Lower lobe of right lung (tissue), 2 donors: ENCODE results near the gene SLC6A1. TPM values are rescaled to one million over a fixed set of nuclear protein-coding genes. Genes with fewer than 3 reads are reported as not detected.
"Not testable (repeated sequence)": the region's sequence is repeated elsewhere in the genome, so short reads cannot be mapped to it uniquely, and the experiment has no call there.

Source experiments
- ATAC-seq, 2 donors: fragments of 200-7000 bp; cut with Tn5 transposase; one replicate each; pipeline ENCODE4 v1.9.1; 2020 to 2022; ENCODE audit warnings: mild to moderate bottlenecking in 2 of 2, moderate library complexity in 2 of 2
- DNase-seq: peaks from one replicate; pipeline ENCODE4 v3.0.0-alpha.2; 2020
- H3K27ac ChIP-seq: fragments of 200-600 bp; one replicate; pipeline ENCODE4 v1.8.0; 2022
- H3K27me3 ChIP-seq: fragments of 200-600 bp; one replicate; pipeline ENCODE4 v1.8.0; 2022; ENCODE audit warnings: low read depth
- H3K36me3 ChIP-seq: fragments of 200-600 bp; one replicate; pipeline ENCODE4 v1.8.0; 2022; ENCODE audit warnings: mild to moderate bottlenecking
- H3K4me1 ChIP-seq: fragments of 200-600 bp; one replicate; pipeline ENCODE4 v1.8.0; 2022
- H3K4me3 ChIP-seq: fragments of 200-600 bp; one replicate; pipeline ENCODE4 v1.8.0; 2022; ENCODE audit warnings: mild to moderate bottlenecking
- H3K9me3 ChIP-seq: fragments of 200-600 bp; one replicate; pipeline ENCODE4 v1.8.0; 2022
- intact Hi-C: fragments of 100-400 bp; cut with DNase I; formaldehyde crosslinking; loops from one replicate; pipeline ENCODE4 v1.11.0; 2022
- total RNA-seq: library from RNA; stranded (reverse); fragmentation: NEBNext Ultra II Directional; extraction: Animal tissue kit (Norgen Biotek cat#: 25700); gene quantifications from one replicate; pipeline ENCODE4 v1.2.1, GENCODE V29; 2021
- TF ChIP-seq, protein P1 (sequence below): fragments of 200-600 bp; IDR thresholded peaks from one replicate; pipeline ENCODE4 v1.8.0; 2022; ENCODE audit warnings: antibody characterized with exemption, mild to moderate bottlenecking
- donor health status: DM: no; HTN: yes; CAD: no; lungs with severe emphysema.

The SLC6A1 gene
- total RNA-seq, 1 donor from 2014 or later = 1.8 TPM

DNA sequence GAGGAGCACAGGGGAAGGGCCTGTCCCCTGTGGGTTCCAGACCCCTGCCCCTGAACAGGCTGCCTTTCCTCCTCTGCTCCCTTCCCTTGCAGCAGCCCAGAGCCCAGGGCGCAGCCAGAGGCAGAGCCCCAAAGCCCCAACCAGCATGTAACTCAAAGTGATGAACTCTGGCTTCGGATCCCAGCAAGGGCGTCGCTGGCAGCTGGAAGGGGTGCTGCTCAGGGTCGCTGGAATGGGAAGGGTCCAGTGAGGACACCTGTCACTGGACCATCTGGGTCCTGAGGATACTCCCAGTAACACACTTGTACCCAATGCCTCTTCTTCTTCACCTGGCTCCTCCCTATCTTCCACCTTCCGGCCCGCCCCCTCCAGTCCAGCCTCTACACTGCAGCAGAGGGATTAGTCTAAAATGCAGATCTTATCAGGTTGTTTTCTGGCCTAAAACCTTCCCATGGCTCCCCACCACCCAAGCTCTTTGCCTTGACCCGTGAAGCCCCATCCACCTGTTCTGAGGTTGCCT is 64.0 kb downstream of the SLC6A1 start:
- DNase-seq = no peak
- no peak for ATAC-seq
- Histone ChIP-seq H3K4me1 (peaks cover 7% of the 10 kb centered on the region), H3K27me3 (peaks cover 21% of the 10 kb centered on the region), H3K36me3 (no peaks in the 10 kb centered on the region), H3K27ac (no peak overlapping the region), H3K9me3 (no peaks in the 10 kb centered on the region), H3K4me3 (no peak overlapping the region)
- TF ChIP-seq, protein P1, sequence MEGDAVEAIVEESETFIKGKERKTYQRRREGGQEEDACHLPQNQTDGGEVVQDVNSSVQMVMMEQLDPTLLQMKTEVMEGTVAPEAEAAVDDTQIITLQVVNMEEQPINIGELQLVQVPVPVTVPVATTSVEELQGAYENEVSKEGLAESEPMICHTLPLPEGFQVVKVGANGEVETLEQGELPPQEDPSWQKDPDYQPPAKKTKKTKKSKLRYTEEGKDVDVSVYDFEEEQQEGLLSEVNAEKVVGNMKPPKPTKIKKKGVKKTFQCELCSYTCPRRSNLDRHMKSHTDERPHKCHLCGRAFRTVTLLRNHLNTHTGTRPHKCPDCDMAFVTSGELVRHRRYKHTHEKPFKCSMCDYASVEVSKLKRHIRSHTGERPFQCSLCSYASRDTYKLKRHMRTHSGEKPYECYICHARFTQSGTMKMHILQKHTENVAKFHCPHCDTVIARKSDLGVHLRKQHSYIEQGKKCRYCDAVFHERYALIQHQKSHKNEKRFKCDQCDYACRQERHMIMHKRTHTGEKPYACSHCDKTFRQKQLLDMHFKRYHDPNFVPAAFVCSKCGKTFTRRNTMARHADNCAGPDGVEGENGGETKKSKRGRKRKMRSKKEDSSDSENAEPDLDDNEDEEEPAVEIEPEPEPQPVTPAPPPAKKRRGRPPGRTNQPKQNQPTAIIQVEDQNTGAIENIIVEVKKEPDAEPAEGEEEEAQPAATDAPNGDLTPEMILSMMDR = no peak
- intact Hi-C loops = loop anchor here (10.0 kb wide), 1 partner anchor 112 kb away; no protein-coding TSS in a partner anchor

DNA sequence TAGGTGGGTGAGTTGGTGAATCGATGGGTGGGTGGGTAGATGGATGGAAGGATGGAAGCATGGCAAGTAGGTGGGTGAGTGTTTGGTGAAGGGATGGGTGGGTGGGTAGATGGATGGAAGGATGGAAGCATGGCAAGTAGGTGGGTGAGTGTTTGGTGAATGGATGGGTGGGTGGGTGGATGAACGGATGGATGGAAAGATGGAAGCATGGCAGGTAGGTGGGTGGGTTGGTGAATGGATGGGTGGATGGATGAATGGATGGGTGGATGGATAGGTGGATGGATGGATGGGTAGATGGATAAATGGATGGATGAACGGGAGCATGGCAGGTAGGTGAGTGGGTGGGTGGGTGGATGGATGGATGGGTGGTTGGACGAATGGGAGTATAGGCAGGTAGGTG is 65.1 kb downstream of the SLC6A1 start:
- Histone ChIP-seq H3K27ac (no peak overlapping the region), H3K9me3 (no peaks in the 10 kb centered on the region), H3K27me3 (peaks cover 20% of the 10 kb centered on the region), H3K4me1 (peaks cover 7% of the 10 kb centered on the region), H3K4me3 (no peak overlapping the region), H3K36me3 (no peaks in the 10 kb centered on the region)
- intact Hi-C loops = loop anchor here (10.0 kb wide), 1 partner anchor 113 kb away; no protein-coding TSS in a partner anchor
- no peak for DNase-seq
- TF ChIP-seq, protein P1 = no peak
- no peak for ATAC-seq

DNA sequence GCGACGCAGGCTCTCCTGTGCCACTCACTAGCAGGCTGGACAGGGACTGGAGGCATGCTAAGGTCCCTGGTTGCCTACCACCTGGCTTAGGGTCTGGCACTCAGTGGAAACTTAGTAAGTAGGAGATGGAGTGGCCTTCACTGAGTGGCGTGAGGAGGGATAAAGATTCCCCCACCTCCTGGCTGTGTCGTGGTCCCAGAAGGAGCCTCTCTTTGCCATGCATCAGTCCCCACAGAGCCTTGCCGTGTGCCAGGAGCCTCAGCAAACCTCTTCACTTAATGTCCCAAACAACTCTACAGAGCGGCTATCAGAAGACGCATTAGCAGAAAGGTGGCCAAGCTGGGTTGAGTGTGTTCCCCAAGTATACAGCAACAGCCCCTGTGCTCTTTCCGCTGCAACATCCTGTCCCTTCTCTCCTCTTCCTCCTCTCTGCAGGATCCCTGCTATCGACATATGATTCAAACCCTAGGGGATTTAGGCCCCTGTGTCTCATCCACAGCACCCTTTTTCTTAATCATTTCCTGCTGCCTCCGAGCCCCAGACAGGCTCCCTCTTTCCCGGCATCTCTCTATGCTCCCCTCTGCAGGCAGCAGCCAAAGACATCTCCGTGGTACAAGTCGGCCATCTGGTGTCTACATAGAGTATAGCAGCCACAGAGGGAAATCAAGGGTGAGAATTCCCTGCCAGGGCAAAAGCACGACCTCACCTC is 66.7 kb downstream of the SLC6A1 start:
- no peaks in the 10 kb centered on the region for H3K9me3 ChIP-seq
- DNase-seq = no peak
- ATAC-seq = peak; percentile 89
- no peak overlapping the region for H3K4me3 ChIP-seq
- TF ChIP-seq, protein P1 = peak; percentile 82
- peaks cover 14% of the 10 kb centered on the region for H3K27me3 ChIP-seq
- intact Hi-C loops = loop anchor here (10.0 kb wide), 1 partner anchor 114 kb away; no protein-coding TSS in a partner anchor
- peaks cover 7% of the 10 kb centered on the region for H3K4me1 ChIP-seq
- H3K27ac ChIP-seq = no peak overlapping the region
- H3K36me3 ChIP-seq = no peaks in the 10 kb centered on the region

DNA sequence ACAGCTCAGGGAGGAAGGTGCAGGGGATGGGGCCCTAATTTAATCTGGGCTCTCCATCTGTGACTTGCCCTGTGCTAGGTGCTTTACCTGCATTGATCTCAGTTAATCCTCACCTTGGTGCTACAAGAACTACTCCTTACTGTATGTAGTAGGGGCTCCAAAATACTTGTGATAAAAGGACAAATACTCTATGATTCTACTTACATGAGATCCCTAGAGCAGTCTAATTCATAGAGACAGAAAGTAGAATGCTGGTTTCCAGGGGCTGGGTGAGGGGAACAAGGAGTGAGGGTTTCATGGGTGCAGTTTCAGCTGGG is 67.2 kb downstream of the SLC6A1 start:
- TF ChIP-seq, protein P1 = no peak
- no peak for DNase-seq
- ATAC-seq = no peak
- no peaks in the 10 kb centered on the region for H3K9me3 ChIP-seq
- no peak overlapping the region for H3K4me3 ChIP-seq
- intact Hi-C loops = loop anchor here (10.0 kb wide), 1 partner anchor 115 kb away; no protein-coding TSS in a partner anchor
- H3K27ac ChIP-seq = no peak overlapping the region
- H3K36me3 ChIP-seq = no peaks in the 10 kb centered on the region
- H3K4me1 ChIP-seq = peaks cover 7% of the 10 kb centered on the region
- peaks cover 14% of the 10 kb centered on the region for H3K27me3 ChIP-seq

DNA sequence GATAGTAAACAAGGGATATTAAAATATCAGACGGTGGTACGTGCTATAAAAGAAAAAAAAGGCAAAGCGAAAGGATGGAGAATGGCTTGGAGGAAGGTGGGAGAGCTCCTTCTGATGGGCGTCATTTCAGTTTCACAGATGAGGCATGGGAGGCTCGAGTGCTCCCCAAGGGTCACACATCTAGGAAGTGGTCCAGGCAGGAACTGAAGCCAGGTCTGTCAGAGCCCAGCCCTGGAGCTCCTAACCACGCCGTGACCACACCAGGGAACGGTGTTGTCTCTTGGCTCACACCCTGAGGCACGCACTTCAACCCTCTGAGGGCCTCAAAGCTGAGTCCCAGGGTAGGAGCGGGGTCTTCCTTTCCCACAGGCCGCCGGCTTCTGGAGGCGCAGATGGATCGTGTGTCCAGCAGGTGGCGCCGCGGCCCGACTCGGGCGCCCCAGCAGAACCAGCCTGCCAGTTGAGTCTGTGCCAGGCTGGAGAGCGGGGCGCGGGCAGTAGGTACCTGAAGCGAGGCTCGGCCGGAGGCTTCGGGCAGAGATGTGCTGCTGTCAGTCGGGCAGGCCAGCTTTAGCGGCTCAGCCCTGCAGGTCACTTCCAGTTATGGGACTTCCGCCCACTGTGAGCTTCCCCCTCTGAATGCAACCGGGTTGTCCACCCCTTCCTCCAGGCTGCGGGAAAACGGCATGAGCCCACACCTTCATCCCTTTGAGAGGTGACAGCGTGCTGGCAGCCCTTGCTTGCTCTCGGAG is 68.1 kb downstream of the SLC6A1 start:
- DNase-seq = peak; percentile 80
- intact Hi-C loops = no loop called here
- peaks cover 7% of the 10 kb centered on the region for H3K4me1 ChIP-seq
- H3K27ac ChIP-seq = no peak overlapping the region
- TF ChIP-seq, protein P1 = peak; percentile 93
- peaks cover 14% of the 10 kb centered on the region for H3K27me3 ChIP-seq
- peak overlapping the region; percentile 29 for H3K4me3 ChIP-seq
- H3K36me3 ChIP-seq = no peaks in the 10 kb centered on the region
- no peaks in the 10 kb centered on the region for H3K9me3 ChIP-seq
- ATAC-seq = peak; percentile 89 to 92

DNA sequence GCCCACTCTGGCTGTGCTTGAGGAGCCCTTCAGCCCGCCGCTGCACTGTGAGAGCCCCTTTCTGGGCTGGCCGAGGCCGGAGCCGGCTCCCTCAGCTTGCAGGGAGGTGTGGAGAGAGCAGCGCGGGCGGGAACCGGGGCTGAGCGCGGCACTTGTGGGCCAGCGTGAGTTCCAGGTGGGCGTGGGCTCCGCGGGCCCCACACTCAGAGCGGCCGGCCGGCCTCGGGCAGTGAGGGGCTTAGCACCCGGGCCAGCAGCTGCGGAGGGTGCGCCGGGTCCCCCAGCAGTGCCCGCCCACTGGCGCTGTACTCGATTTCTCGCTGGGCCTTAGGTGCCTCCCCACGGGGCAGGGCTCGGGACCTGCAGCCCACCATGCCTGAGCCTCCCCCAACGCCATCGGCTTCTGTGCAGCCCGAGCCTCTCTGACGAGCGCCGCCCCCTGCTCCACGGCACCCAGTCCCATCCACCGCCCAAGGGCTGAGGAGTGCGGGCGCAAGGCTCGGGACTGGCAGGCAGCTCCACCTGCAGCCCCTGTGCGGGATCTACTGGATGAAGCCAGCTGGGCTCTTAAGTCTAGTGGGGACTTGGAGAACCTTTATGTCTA is 68.8 kb downstream of the SLC6A1 start:
- H3K4me3 ChIP-seq, H3K4me1 ChIP-seq, intact Hi-C loops, H3K36me3 ChIP-seq, ATAC-seq, H3K9me3 ChIP-seq, H3K27ac ChIP-seq, DNase-seq: not testable (repeated sequence)
- peaks cover 14% of the 10 kb centered on the region for H3K27me3 ChIP-seq
